Raji (cell line): ENCODE measurements around the gene TCF23.

Experiments used
- POLR2A ChIP-seq: IDR thresholded peaks from 2 replicates; pipeline ENCODE4 v1.6.1; 2011; ENCODE audit warnings: low read depth, low read length, control low read depth; ENCODE audit not compliant: insufficient read depth

The TCF23 gene

GRCh38 chr2:27170581-27171337, 22.0 kb downstream of the TCF23 start:
- TF ChIP-seq POLR2A: no peak

DNA sequence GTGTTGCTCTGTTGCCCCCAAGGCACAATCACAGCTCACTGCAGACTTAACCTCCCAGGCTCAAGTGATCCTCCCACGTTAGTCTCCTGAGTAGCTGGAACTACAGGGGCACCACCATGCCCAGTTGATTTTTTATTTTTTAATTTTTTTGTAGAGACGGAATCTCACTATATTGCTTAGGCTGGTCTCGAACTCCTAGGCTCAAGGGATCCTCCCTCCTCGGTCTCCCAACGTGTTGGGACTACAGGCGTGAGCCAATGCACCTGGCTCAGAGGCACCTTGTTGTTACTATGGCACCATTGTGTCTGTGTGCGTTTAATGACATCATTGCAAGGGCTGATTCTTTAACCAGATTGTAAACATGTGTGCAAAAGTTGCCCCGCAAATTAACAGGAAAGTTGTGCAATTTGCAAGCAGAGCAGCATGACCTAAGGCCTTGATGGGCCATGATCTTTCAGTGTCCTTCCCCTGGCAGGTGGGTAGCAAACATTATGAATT, 22.6 kb downstream of the TCF23 start:
- no peak for TF ChIP-seq POLR2A

GRCh38 chr2:27174638-27175037, 25.8 kb downstream of the TCF23 start:
- no peak for TF ChIP-seq POLR2A

- TF ChIP-seq POLR2A: no peak
Measured at GRCh38 chr2:27175330-27175729, 26.5 kb downstream of the TCF23 start.

GRCh38 chr2:27177441-27178351, 28.9 kb downstream of the TCF23 start:
- no peak for TF ChIP-seq POLR2A

DNA sequence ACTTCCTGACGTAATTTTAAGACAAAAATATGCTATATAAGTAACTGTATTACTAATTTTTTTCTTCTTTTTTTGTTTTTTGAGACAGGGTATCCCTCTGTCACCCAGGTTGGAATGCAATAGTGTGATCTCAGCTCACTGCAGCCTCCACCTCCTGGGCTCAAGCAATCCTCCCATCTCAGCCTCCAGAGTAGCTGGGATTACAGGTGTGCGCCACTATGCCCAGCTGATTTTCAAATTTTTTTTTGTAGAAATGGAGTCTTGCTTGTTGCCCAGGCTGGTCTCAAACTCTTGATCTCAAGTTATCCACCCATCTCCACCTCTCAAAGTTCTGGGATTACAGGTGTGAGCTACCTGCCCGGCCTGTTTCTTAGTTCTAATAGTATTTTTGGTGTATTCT, 29.7 kb downstream of the TCF23 start:
- TF ChIP-seq POLR2A: no peak

- TF ChIP-seq POLR2A: no peak
Measured at GRCh38 chr2:27179344-27180000, 30.7 kb downstream of the TCF23 start.

GRCh38 chr2:27182346-27182745, 33.5 kb downstream of the TCF23 start:
- no peak for TF ChIP-seq POLR2A

GRCh38 chr2:27184115-27184514, 35.3 kb downstream of the TCF23 start:
- TF ChIP-seq POLR2A: no peak

- no peak for TF ChIP-seq POLR2A
Measured at GRCh38 chr2:27185331-27186026, 36.7 kb downstream of the TCF23 start.

- no peak for TF ChIP-seq POLR2A
Measured at GRCh38 chr2:27186613-27187345, 38.0 kb downstream of the TCF23 start.

DNA sequence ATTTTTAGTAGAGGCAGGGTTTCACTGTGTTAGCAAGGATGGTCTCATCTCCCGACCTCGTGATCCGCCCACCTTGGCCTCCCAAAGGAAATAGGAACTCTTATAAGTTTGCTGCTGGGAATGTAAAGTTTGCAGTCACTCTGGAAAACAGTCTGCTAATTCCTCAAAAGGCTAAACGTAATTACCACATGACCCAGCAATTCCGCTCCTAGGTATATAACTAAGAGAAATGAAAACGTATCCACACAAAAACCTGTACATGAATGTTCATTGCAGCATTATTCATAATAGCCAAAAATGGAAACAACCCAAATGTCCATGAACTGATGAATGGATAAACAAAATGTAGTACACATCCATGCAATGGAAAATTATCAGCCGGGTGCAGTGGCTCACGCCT, 41.2 kb downstream of the TCF23 start:
- TF ChIP-seq POLR2A: no peak

DNA sequence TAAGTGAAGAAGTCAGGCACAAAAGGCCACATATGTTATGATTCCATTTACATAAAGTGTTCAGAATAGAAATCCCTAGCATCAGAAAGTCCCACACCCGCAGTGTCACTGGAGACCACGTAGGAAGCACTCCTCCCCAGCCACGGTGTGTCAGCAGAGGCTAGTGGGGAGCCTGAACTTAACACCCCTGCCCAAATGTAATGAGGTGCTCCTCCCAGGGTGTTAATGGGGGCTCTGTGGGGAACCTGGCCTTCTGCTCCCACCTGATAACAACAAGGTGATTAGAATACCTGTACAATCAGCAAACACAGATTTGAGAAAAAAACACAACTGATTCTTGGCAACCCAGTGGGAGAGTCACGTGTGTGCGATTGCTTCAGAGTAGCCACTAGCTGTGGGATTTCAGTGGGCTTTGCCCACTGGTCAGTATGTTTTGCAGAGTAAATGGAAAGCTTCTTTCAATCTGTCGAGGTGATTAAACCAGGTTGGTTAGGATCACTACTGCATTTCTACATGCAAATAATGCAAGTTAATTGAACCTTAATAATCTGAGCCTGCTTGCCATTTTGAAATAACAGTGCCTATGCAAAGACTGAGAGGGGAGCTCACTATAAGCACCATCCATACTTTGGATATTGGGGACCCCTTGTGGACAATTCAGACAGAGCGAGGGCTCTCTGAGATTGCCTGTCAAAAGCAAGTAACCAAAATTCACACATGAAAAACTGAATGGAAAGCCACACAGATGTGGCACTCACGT, 42.4 kb downstream of the TCF23 start:
- no peak for TF ChIP-seq POLR2A
